Measurements from ENCODE around the gene PLIN5. TPM values are rescaled to one million over a fixed set of nuclear protein-coding genes. Genes with fewer than 3 reads are reported as not detected.

Gene PLIN5
- total RNA-seq, 1 donor from 2014 or later, result 4.3 TPM

- Mint-ChIP-seq H3K27ac (no peak overlapping the region), H3K4me1 (ENCODE audit: unreplicated experiment) (no peaks in the 10 kb centered on the region), H3K9me3 (no peaks in the 10 kb centered on the region), H3K4me3 (no peak overlapping the region), H3K27me3 (no peaks in the 10 kb centered on the region), H3K36me3 (peaks cover 8% of the 10 kb centered on the region)
- TF ChIP-seq, protein P1, sequence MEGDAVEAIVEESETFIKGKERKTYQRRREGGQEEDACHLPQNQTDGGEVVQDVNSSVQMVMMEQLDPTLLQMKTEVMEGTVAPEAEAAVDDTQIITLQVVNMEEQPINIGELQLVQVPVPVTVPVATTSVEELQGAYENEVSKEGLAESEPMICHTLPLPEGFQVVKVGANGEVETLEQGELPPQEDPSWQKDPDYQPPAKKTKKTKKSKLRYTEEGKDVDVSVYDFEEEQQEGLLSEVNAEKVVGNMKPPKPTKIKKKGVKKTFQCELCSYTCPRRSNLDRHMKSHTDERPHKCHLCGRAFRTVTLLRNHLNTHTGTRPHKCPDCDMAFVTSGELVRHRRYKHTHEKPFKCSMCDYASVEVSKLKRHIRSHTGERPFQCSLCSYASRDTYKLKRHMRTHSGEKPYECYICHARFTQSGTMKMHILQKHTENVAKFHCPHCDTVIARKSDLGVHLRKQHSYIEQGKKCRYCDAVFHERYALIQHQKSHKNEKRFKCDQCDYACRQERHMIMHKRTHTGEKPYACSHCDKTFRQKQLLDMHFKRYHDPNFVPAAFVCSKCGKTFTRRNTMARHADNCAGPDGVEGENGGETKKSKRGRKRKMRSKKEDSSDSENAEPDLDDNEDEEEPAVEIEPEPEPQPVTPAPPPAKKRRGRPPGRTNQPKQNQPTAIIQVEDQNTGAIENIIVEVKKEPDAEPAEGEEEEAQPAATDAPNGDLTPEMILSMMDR (conservative IDR thresholded peaks at IDR 0.05), result no peak
- no peak for DNase-seq (ENCODE audit: extremely low spot score, unreplicated experiment)
Observed at GRCh38 chr19:4504891-4505569, 30.0 kb downstream of the PLIN5 start.

- Mint-ChIP-seq H3K9me3 (no peaks in the 10 kb centered on the region), H3K27ac (no peak overlapping the region), H3K27me3 (no peaks in the 10 kb centered on the region), H3K4me3 (no peak overlapping the region), H3K36me3 (peaks cover 8% of the 10 kb centered on the region), H3K4me1 (ENCODE audit: unreplicated experiment) (no peaks in the 10 kb centered on the region)
- DNase-seq (ENCODE audit: extremely low spot score, unreplicated experiment), result no peak
- TF ChIP-seq, protein P1 (conservative IDR thresholded peaks at IDR 0.05), result no peak
Observed at GRCh38 chr19:4504297-4504701, 30.7 kb downstream of the PLIN5 start.

DNA sequence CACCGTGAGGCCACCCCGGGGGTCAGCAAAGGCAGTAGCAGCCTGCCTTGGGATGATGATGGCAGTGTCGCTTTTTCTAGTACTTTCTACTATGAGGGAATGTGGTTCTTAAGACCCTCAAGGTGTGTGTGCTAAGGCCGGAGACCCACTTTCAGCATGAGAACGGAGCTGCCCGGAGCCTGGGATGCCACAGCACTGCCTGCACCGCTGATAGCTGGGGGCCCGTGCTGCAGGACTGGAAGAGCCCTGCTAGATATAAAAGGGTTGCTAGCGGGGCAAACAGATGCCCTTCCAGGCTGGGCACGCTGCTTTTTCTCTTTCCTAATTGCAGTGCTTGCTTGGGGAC is 31.2 kb downstream of the PLIN5 start:
- no peak overlapping the region for H3K27ac Mint-ChIP-seq
- DNase-seq (ENCODE audit: extremely low spot score, unreplicated experiment), result no peak
- peaks cover 8% of the 10 kb centered on the region for H3K36me3 Mint-ChIP-seq
- H3K9me3 Mint-ChIP-seq, result no peaks in the 10 kb centered on the region
- TF ChIP-seq, protein P1 (conservative IDR thresholded peaks at IDR 0.05), result no peak
- H3K4me1 Mint-ChIP-seq (ENCODE audit: unreplicated experiment), result no peaks in the 10 kb centered on the region
- no peak overlapping the region for H3K4me3 Mint-ChIP-seq
- no peaks in the 10 kb centered on the region for H3K27me3 Mint-ChIP-seq

DNA sequence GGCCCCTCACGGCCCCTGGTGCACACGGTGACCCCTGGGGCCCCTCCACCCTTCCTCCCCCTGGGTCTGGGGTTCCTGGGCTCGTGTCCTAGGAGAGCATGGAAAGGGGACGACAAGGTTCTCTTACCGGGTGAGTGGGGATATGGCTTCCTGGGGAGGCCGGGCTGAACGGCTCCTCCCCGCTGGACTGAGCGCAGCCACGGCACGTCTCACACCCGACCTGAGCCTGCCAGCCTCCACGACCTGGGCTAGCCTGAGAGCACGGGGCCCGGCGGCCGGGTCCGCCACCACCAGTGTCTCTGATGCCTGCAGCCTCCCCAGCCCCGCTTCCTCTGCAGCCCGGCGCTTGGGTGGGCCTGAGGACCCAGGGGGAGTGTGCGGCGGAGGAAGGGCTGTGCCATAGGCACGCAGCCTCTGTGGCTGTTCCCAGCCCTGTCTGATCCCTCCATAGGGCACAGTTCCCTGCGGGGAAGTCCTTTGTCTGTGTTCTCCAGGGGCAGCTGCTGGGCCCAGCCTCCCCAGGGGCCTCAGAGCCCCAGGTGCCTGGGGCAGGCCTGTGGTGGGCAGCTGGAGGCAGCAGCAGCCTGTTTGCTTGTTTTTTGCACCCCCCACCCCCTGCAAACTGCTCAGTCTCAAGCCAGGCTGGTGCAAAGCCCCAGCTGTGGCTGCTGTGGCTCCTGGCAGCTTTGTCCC is 31.7 kb downstream of the PLIN5 start:
- H3K36me3 Mint-ChIP-seq, result peaks cover 8% of the 10 kb centered on the region
- H3K27me3 Mint-ChIP-seq, result no peaks in the 10 kb centered on the region
- TF ChIP-seq, protein P1 (conservative IDR thresholded peaks at IDR 0.05), result no peak
- no peak overlapping the region for H3K27ac Mint-ChIP-seq
- no peaks in the 10 kb centered on the region for H3K4me1 Mint-ChIP-seq (ENCODE audit: unreplicated experiment)
- H3K9me3 Mint-ChIP-seq, result no peaks in the 10 kb centered on the region
- no peak for DNase-seq (ENCODE audit: extremely low spot score, unreplicated experiment)
- H3K4me3 Mint-ChIP-seq, result no peak overlapping the region

DNA sequence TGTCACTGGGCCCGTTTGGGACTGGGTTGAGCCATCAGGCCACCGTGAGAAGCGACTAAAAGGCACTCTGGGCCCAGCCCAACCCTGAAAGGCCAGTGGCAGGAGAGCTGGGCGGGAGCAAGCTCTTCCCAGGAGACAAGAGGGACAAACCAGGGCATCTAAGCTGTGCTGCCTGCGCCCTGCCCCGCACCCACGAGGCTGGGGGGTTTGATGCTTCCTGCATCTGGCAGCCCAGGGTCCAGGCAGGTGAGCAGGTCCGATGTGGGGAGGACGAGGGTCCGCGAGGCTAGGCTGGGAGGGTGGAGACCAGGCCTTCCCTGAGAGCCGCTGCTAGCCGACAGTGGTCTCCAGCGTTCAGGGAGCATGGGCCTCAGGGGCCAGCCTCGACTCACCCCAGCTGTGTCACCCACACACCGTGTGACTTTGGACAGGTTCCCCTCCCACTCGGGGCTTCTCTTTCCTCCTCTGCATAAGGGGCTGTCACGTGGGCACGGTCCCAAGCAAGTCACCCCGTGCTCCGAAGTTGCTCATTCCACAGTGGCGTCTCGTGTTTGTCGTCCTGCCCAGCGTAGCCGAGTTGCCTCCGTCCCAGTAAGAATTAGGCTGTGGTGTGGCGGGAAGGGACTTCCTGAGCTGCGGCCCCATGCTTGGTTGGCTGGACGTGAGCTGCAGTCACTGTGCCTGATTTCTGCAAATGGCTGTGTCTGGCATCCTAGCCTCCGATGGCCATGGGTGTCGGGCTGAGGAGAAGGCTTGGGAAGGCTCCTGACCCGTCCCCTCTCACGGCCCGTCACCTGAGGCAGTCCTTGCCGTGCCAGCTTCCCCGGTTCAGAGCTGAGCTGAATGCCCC is 32.5 kb downstream of the PLIN5 start:
- Mint-ChIP-seq H3K36me3 (peaks cover 8% of the 10 kb centered on the region), H3K27ac (no peak overlapping the region), H3K27me3 (no peaks in the 10 kb centered on the region), H3K9me3 (no peaks in the 10 kb centered on the region), H3K4me1 (ENCODE audit: unreplicated experiment) (no peaks in the 10 kb centered on the region), H3K4me3 (no peak overlapping the region)
- DNase-seq (ENCODE audit: extremely low spot score, unreplicated experiment), result no peak
- TF ChIP-seq, protein P1 (conservative IDR thresholded peaks at IDR 0.05), result no peak

Data from type B pancreatic cell (in vitro differentiated cells).